ENCODE measurements around the gene FGD3. TPM values are rescaled to one million over a fixed set of nuclear protein-coding genes. Genes with fewer than 3 reads are reported as not detected.

Gene FGD3
- total and polyA plus RNA-seq, 2 of the 8 experiments (the other 6 are each of a cell fraction or from before 2014, with no cell fraction given), result 1.4 to 1.9 TPM

- Histone ChIP-seq H4K91ac (replicated peaks; ENCODE audit: insufficient read length, low read length) (no peak overlapping the region), H3K56ac (replicated peaks; ENCODE audit: insufficient read length, low read depth, low read length) (no peak overlapping the region), H3K27me3 (replicated peaks in 1 of 4; ENCODE audit: control insufficient read depth in 3 of 4, extremely low read depth in 1 of 4, insufficient read depth in 3 of 4, low read length in 3 of 4) (no peaks in the 10 kb centered on the region), H2BK15ac (ENCODE audit: low read length) (0 out of 2 replicates have a peak overlapping the region, but pooled peaks have one; percentile 88), H3K9ac (replicated peaks in 1 of 4; ENCODE audit: extremely low read depth in 1 of 4, low read depth in 3 of 4, low read length in 3 of 4) (no peak overlapping the region), H4K8ac (ENCODE audit: extremely low read depth, insufficient read depth, low read length) (no peak overlapping the region), H2AFZ (ENCODE audit: low read length) (no peak overlapping the region), H4K5ac (ENCODE audit: insufficient read length, low read depth, low read length) (no peak overlapping the region), H3K9me3 (ENCODE audit: insufficient read depth in 2 of 2, low read depth in 1 of 2, low read length in 1 of 2) (no peaks in the 10 kb centered on the region), H4K20me1 (replicated peaks in 1 of 2; ENCODE audit: control insufficient read depth in 1 of 2, insufficient read depth in 2 of 2, low read length in 2 of 2) (no peaks in the 10 kb centered on the region), H3K4me2 (ENCODE audit: insufficient read depth in 1 of 2, low read depth in 2 of 2, low read length in 2 of 2) (no peak overlapping the region), H3K14ac (ENCODE audit: insufficient read length) (no peak overlapping the region), H3K4me1 (replicated peaks in 1 of 4; ENCODE audit: control insufficient read depth in 3 of 4, insufficient read depth in 4 of 4, low read length in 3 of 4) (peaks cover 2 to 5% (median 4%) of the 10 kb centered on the region in 4 experiments; a peak in 6 of 7 replicates), H3K4me3 (ENCODE audit: extremely low read depth in 1 of 4, insufficient read depth in 2 of 4, low read depth in 3 of 4, low read length in 4 of 4) (no peak overlapping the region), H3K23me2 (ENCODE audit: low read depth, low read length) (no peaks in the 10 kb centered on the region), H3K23ac (ENCODE audit: insufficient read length) (no peak overlapping the region), H2AK5ac (ENCODE audit: low read depth, low read length) (no peak overlapping the region), H3K18ac (ENCODE audit: extremely low read depth, low read length) (no peak overlapping the region), H2BK12ac (ENCODE audit: low read depth, low read length) (no peak overlapping the region), H3K79me2 (ENCODE audit: control insufficient read depth in 1 of 2, insufficient read depth in 2 of 2, low read length in 2 of 2) (no peaks in the 10 kb centered on the region), H3K36me3 (ENCODE audit: control insufficient read depth in 2 of 4, insufficient read depth in 4 of 4, low read length in 3 of 4) (no peaks in the 10 kb centered on the region), H2BK120ac (replicated peaks; ENCODE audit: low read depth, low read length) (no peak overlapping the region), H3K27ac (ENCODE audit: low read depth, low read length) (no peak overlapping the region), H3K79me1 (ENCODE audit: low read depth, low read length) (no peaks in the 10 kb centered on the region), H3K4ac (replicated peaks; ENCODE audit: insufficient read length, low read depth, low read length) (no peak overlapping the region), H2BK5ac (ENCODE audit: low read depth, low read length) (no peak overlapping the region), H2BK20ac (ENCODE audit: low read length) (no peak overlapping the region)
- DNase-seq (ENCODE audit: low read depth in 1 of 2, low spot score in 2 of 2) (no peak), FAIRE-seq (no peak)
- ChIA-PET POLR2A (ENCODE audit: partially characterized antibody) (interaction anchor here (0.6 kb wide), 1 partner anchor 11 kb away, joined by 3 read pairs; no protein-coding TSS in a partner anchor), CTCF (ENCODE audit: partially characterized antibody) (interaction anchor here (0.6 to 2.6 kb wide), 3 partner anchors 14 to 365 kb away, joined by 3 to 12 read pairs (median 5); no protein-coding TSS in a partner anchor)
- 92% methylated on average over 9 of the region's 9 CpGs; no CpG with 5 or more reads in 1 of the 2 experiments for WGBS, 2 experiments (ENCODE audit: extremely low coverage in 1 of 2, insufficient coverage in 1 of 2, insufficient read length in 1 of 2, insufficient replicate concordance in 2 of 2, low coverage in 1 of 2, low lambda C conversion rate in 2 of 2, missing lambda C conversion rate in 1 of 2)
- no peak for TF ChIP-seq POU5F1 (IDR thresholded peaks at IDR 0.05; ENCODE audit: low read depth, low read length)
- no peak for TF ChIP-seq CBX8 (IDR thresholded peaks at IDR 0.05; ENCODE audit: borderline replicate concordance, low read depth, low read length)
- TF ChIP-seq BCL11A (IDR thresholded peaks at IDR 0.05; ENCODE audit: low read depth in 2 of 2, low read length in 2 of 2), result no peak
- TF ChIP-seq ASH2L (IDR thresholded peaks at IDR 0.05; ENCODE audit: low read length), result no peak
- no peak for TF ChIP-seq CHD1 (IDR thresholded peaks at IDR 0.05; ENCODE audit: low read depth, low read length)
- TF ChIP-seq SIN3A (conservative IDR thresholded peaks at IDR 0.05 in 1 of 2, IDR thresholded peaks at IDR 0.05 in 1 of 2; ENCODE audit: low read depth in 1 of 2, low read length in 2 of 2), result no peak
- no peak for TF ChIP-seq TAF1 (IDR thresholded peaks at IDR 0.05; ENCODE audit: low read depth, low read length)
- no peak for TF ChIP-seq POLR2A (IDR thresholded peaks at IDR 0.05; ENCODE audit: control extremely low read depth in 1 of 2, low read depth in 2 of 2, low read length in 2 of 2)
- TF ChIP-seq CTBP2 (IDR thresholded peaks at IDR 0.05; ENCODE audit: borderline replicate concordance, insufficient read depth, insufficient read length, low read length), result no peak
- TF ChIP-seq ZNF274 (IDR thresholded peaks at IDR 0.05; ENCODE audit: borderline replicate concordance, extremely low read depth, low read length), result no peak
- TF ChIP-seq SP2 (IDR thresholded peaks at IDR 0.05; ENCODE audit: low read length), result no peak
- no peak for TF ChIP-seq CBX5 (IDR thresholded peaks at IDR 0.05; ENCODE audit: low read depth, low read length)
- TF ChIP-seq, protein P1, sequence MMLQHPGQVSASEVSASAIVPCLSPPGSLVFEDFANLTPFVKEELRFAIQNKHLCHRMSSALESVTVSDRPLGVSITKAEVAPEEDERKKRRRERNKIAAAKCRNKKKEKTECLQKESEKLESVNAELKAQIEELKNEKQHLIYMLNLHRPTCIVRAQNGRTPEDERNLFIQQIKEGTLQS (IDR thresholded peaks at IDR 0.05; ENCODE audit: insufficient read depth, low read depth, low read length), result no peak
- no peak for TF ChIP-seq EP300 (IDR thresholded peaks at IDR 0.05; ENCODE audit: borderline replicate concordance in 1 of 2, low read depth in 2 of 2, low read length in 2 of 2)
These were observed 70.3 kb downstream of the FGD3 start for GRCh38 chr9:93017621-93018020.

All from H1 (cell line).